HG03460 (cell line): ENCODE measurements around the gene RIN1.
A peak's percentile ranks its signal among the peaks of the same experiment; 100 is the strongest.
"Not testable (repeated sequence)": the region's sequence is repeated elsewhere in the genome, so short reads cannot be mapped to it uniquely, and the experiment has no call there.

ENCODE experiments used
- ATAC-seq: cut with Tn5 transposase; IDR thresholded peaks from one replicate; pipeline ENCODE4 v1.9.1; 2021; ENCODE audit not compliant: unreplicated experiment

RIN1 gene

GRCh38 chr11:66360406-66361073 lies 24.3 kb upstream of the RIN1 start:
- ATAC-seq: no peak

GRCh38 chr11:66359662-66360087 lies 23.4 kb upstream of the RIN1 start:
- ATAC-seq: no peak

- not testable (repeated sequence) for ATAC-seq
Measured at GRCh38 chr11:66350560-66351235, 14.5 kb upstream of the RIN1 start.

GRCh38 chr11:66349084-66349386 lies 12.8 kb upstream of the RIN1 start:
- no peak for ATAC-seq

- peak; percentile 37 for ATAC-seq
Measured at GRCh38 chr11:66347425-66348276, 11.4 kb upstream of the RIN1 start, which contains the start of gene B4GAT1. B4GAT1 (minus strand) TSS chr11:66347629; CDS start chr11:66347545, 84 bp downstream.

- ATAC-seq: no peak
Measured at GRCh38 chr11:66346476-66347424, 10.5 kb upstream of the RIN1 start.

- no peak for ATAC-seq
Measured at GRCh38 chr11:66345316-66345649, 9.0 kb upstream of the RIN1 start.

GRCh38 chr11:66344550-66345315 lies 8.5 kb upstream of the RIN1 start, which contains the start of gene BRMS1:
BRMS1 (minus strand) TSS chr11:66345104; CDS start chr11:66342234, 2,870 bp downstream.
- ATAC-seq: peak; percentile 69

- ATAC-seq: no peak
Measured at GRCh38 chr11:66343176-66343575, 6.9 kb upstream of the RIN1 start.

- no peak for ATAC-seq
Measured at GRCh38 chr11:66341502-66342126, 5.4 kb upstream of the RIN1 start.

- no peak for ATAC-seq
Measured at GRCh38 chr11:66340596-66341501, 4.6 kb upstream of the RIN1 start.

GRCh38 chr11:66339686-66340483 lies 3.7 kb upstream of the RIN1 start:
- no peak for ATAC-seq

GRCh38 chr11:66339162-66339675 lies 3.0 kb upstream of the RIN1 start:
- no peak for ATAC-seq

GRCh38 chr11:66338276-66339161 lies 2.3 kb upstream of the RIN1 start:
- no peak for ATAC-seq

- no peak for ATAC-seq
Measured at GRCh38 chr11:66337103-66337899, 1.1 kb upstream of the RIN1 start.
